HL-60 (cell line): ENCODE results near the gene MND1.

Experiments used
- CTCF ChIP-seq: IDR thresholded peaks from one replicate; pipeline ENCODE4 v1.5.1; 2011; ENCODE audit warnings: low read length, control low read depth, inconsistent platforms; ENCODE audit not compliant: insufficient read depth
- GABPA ChIP-seq: IDR thresholded peaks from 2 replicates; pipeline ENCODE4 v1.6.1; 2012; ENCODE audit warnings: low read depth
- POLR2AphosphoS5 ChIP-seq: IDR thresholded peaks from 2 replicates; pipeline ENCODE4 v1.6.1; 2012; ENCODE audit warnings: low read depth

DNA sequence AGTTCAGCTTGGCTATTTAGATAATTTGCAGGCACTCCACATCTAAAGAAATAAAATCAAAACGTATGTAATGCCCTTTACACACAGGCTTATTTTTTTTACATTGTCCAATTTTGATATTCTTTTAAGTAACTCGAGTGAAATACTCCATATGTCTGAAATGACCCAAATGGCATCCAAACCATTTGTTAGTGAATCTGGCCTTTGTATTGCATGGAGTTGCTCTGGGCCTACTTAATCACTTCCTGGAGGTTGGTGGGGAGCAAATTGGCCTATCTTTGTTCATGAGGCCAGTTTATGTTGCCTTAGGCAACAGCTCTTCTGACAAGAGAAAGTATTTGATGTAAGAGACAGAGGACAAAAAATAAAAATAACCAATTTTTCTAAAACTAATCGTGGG is 74.1 kb downstream of the MND1 start:
- TF ChIP-seq CTCF (no peak), POLR2AphosphoS5 (no peak), GABPA (no peak)
